SKM-1 (cell line): ENCODE data around the gene DTL.

Experiments used
- DNase-seq: peaks from one replicate; lab custom pipeline; 2025; ENCODE audit not compliant: unreplicated experiment; lab: John Stamatoyannopoulos, UW

The DTL gene

DNA sequence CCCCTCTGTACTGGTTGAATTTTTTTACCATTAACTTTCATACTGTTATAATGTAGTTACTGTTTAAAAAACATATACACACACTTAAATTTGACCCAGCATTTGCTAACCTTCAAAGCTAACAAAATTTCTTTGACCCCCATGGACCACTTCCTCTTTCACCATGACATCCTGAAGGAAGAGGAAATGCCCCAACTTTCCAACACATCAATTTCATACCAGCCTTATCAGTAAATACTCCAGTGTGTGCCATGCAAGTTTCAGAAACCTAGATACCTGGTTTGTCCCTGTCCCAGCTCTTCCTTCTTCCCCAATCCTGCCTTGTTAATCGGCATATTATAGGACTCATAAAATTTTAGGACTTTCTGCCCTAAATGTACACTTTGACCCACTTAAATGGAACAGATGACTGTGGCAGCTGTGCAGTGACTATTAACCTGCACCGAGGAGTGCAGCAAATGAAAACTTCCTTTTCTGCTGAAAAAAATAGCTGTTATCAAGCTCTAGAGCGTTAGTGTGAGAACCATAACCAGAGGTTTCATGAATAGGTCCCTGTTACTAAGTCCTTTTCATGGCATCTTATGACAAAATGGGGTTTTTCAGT lies 54.1 kb downstream of the DTL start:
- DNase-seq, result no peak

DNA sequence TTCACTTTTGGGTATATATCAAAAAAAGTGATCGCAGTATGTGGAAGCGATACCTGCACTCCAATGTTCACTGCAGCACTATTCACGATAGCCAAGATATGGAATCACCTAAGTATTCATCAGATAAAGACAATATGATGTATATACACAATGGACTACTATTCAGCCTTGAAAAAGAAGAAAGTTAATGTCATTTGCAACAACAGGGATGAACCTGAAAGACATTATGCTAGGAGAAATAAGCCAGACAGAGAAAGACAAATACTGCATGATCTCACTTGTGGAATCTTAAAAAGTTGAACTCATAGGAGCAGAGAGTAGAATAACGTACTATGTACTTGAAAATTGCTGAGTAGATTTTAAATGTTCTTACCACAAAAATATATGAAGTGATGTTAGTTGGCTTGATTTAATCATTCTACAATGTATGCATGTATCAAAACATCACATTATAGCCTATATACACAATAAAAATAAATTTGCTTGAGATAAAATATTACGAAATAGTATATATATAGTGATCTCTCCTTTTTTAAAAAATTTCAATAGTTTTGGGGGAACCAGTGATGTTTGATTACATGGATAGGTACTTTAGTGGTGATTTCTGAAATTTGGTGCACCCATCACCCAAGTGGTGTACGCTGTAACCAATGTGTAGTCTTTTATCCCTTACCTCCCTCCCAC lies 56.0 kb downstream of the DTL start:
- no peak for DNase-seq

DNA sequence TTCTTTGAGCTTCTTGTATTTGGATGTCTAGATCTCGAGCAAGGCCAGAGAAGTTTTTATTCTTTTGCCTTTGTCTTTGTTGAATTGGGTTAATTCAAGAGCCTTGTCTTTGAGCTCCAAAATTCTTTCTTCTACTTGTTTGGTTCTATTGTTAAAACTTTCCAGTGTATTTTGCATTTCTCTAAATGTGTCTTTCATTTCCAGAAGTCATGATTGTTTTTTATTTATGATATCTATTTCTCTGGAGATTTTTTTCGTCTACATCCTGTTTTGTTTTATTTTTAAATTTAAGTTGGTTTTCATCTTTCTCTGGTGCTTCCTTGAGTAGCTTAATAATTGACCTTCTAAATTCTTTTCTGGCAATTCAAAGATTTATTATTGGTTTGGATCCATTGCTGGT lies 61.8 kb downstream of the DTL start:
- no peak for DNase-seq

DNA sequence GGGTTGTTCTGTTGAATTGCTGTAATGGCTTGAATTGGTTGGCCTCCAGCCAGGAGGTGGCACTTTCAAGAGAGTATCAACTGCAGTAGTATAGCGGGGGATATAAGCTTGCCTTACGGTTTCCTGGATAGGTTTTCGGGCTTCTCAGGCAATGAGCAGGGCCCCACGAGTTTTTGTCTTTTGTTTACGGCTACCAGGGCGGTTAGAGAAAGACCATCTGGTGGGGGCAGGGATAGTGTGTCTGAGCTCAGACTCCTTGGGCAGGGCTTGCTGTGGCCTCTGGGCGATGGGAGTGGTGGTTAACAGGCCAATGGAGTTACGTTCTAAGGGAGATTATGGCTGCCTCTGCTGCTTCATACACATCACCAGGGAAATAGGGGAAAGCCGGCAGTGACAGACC lies 62.8 kb downstream of the DTL start:
- DNase-seq, result no peak

DNA sequence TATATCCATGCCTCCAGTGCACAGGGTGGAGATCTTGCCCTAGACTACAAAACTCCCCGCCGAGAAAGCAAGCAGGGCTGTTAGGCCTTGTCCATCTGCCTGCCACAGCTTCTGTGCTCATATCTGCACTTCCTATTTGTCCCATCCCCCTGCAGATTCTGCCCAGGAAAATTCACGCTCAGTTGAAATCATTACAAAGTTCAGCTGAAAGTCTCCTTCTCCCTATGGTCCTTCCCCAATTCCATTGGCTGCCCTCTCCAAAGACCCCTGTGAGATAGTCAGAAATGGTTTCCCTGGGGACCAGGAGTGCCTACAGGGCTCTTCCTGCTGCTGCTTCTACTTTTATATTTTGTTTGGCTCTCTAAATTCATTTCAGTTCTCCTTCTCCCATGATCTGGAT lies 63.2 kb downstream of the DTL start:
- DNase-seq, result no peak

DNA sequence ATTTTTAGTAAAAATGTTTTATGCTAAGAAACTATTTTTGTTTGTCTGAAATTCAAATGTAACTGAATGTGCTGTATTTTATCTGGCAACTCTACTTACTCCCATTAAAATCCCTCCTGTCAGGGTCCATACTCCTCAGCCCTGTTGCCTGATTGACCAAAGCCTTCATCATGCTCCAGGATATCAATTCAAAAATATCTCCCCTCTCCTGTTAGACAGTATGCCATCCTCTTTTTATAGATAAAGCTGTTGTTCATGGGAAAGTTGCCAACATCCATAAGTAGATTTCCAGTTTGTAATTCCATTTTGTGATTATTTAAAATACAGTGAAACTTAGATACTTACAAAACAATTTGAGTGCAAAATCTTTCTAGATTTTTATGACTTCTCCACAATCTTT lies 65.7 kb downstream of the DTL start:
- no peak for DNase-seq

DNA sequence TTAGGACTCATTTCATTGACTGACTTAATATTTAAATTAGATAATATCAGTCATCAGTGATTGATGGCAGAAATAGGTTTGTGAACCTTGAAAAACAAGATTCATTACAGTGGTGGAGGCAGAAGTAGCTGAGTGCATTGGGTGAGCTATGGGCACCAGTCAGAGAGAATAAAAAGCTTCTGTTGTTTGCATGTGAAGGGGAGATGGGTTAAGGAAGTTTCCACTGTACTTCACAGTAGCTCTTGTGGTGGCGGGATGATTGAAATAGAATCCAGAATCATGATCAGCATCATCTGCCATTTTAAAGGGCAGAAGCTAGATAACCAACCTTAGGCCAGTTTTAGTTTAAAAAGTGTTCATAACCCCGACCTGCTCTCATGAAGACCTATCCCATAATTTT lies 66.2 kb downstream of the DTL start:
- no peak for DNase-seq

DNA sequence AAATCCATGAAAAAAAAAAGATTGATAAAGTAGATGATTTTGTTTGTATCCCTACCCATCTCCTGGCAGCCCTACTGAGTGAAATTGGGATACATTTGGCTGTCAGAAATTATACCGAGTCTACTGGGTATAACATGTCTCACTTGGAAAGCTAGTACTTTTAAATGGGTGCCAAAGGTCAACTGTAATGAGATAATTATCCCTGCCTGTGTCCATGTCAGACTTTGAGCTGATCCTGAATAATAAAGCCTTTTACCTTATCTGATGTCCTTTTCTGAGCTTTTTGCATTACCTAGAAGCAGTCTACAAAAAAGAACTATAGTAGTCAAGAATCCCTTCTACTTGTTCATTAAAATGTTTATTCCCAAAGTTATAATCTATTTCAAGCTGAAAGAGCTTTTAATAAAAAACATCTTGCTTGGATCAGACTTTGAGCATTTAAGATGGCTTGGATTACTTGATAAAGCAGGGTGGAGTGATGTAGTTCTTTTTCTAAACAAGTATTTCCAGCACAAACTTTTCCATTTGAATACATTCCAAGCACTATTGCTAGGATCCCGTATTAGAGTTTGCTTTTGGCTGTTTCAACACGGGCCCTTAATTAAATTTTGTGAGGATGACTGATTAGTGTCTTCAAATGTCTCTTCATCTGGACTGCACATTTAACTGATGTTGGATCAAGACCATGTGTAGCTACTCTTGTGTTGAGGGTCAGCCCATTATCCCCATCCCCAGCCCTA lies 69.2 kb downstream of the DTL start:
- DNase-seq, result no peak

DNA sequence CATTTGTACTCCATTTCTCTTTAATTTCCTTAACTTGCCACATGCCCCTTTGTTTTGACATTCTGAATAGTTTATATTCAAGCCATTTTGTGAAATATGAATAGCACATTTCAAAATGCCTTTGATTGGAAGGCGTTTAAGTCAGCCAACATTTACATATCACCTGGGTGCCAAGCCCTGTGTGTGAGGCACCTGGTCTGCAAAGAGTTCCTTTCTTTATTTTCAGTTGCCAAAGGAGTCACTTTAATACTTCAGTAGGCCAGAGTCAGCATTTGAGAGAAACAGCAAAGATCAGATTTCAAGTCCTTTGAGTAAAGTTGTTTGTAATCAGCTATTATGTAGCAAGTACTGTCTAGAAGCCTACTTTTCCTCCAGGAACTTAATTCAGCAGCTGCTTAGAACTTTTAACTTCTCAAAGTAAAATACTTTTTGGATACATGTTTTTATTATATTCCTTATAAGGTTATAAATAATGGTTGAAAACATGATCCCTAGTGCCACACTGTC lies 70.8 kb downstream of the DTL start:
- no peak for DNase-seq

DNA sequence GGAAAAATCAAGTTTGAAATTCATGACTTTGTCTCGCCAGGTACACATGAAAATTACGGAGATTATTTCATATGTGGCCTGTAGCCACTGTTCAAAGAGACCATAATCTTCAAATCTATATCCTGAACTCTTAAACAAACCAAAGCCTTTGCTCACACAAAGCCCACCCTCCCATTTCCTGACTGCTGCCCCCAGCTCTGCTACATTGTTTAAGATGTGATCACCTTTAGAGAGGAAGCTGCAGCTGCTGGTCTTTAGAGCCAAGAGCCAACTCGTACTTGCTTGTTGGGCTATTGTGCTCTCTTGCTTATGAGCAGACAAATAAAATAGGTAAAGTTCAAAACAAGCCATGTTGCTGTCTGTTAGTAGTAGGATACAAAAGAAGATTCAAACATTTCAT lies 71.9 kb downstream of the DTL start:
- DNase-seq, result no peak

DNA sequence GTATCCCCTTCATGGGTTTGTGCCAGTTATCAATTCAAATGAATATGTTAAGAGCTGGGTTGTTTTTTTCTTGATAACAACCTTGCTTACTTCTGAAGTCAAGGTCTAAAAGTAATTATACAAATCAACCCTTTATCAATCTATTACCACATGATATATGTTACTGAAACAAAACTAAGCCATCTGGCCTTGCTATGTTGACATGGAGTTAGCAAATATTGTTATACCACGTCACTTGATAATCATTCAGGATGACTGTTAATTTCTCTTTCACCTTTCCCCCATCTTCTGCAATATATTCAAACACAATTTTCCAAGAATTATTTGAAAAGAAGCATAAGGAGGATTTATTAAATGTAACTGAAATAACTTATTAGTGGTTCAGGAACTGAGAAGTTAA lies 72.6 kb downstream of the DTL start:
- DNase-seq, result no peak

DNA sequence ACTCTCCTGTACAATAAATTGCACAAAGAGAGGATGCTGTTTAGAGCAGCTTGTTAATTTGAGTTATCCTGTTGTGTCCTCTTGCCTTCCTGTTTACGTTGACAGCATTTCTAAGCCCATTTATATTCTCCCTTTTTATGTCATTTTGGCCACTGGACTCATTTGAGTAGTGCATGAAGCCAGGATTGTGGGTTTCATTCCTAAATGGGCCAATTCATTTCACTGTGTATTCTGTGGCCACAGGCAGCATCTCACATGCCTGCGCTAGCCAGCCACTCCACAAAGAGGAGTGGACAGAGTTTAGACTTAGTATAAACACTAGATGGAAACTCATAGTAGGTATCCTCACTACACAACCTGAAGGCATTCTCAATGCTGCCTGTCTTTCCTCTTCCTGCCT lies 73.4 kb downstream of the DTL start:
- no peak for DNase-seq

DNA sequence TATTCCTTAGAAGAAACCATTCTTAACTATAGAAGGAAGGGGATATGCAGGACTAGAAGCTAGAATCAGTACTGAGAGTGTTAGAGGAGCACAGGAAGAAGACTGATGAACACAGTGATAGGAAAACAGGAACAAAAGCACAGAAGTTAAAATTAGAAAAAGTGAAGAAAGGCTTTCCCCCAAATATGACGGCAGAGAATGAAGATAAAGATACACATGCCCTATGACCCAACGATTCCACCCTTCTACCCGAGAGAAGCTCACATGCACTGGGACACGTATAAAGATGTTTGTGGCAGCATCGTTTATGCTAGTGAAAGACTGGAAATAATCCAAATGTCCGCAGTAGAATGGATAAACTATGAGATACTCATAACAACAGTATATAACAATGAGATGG lies 74.2 kb downstream of the DTL start:
- DNase-seq, result peak; percentile 88

DNA sequence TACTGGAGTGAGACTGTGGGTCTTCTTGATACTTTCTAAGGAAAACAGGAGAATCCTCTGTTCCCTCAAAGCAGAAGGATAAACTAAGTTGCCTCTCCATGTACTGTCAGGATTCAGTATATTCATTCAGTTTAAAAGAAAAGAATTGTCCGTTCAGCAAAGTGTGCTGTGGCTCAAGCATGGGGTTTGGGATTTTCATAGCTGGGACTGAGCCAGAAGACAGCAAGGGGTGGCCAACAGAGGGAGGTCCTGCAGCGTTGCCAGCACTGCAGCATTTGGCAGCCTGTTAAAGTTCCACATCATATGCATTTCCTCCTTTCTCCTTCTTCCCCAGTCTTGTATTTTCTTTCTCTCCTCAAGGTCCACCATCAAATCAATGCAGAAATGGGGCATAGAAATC lies 75.1 kb downstream of the DTL start:
- DNase-seq, result no peak

DNA sequence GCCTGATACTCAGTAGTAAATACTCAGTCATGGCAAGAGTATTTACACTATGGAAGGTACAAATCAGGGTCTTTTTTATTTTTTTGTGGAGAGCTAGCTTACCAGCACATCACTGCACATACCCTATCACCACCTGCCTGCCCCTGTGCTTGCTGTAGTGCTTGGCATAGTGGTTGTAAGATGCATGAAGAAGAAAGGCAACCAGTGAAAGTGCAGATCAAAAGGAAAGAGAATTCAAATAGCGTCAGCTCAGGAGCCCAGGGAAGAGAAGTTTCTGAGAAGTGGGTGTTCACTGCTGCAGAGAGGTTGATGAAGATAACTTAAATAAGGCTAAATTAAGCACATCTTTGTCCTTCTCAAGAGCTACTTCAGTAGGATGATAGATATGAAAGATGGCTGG lies 76.0 kb downstream of the DTL start:
- no peak for DNase-seq

DNA sequence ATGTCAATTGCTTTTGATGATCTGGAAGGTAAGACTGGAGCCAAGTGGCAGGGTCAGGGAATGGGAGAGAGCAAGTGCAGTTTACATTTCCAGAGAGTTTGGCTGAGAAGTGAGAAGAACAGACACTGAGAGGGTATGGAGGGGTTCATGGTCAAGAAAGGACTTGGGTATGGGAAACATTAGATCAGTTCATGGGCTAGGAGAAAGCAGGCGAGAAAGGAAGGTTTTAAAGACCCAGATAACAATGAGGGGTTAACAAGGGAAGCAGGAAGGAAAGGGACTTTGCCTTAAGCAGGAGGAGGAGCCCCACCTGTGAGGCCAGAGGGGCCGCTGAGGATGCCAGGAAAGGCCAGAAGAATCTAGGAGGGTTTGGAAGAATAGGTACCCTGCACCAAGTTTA lies 78.2 kb downstream of the DTL start:
- DNase-seq, result no peak

DNA sequence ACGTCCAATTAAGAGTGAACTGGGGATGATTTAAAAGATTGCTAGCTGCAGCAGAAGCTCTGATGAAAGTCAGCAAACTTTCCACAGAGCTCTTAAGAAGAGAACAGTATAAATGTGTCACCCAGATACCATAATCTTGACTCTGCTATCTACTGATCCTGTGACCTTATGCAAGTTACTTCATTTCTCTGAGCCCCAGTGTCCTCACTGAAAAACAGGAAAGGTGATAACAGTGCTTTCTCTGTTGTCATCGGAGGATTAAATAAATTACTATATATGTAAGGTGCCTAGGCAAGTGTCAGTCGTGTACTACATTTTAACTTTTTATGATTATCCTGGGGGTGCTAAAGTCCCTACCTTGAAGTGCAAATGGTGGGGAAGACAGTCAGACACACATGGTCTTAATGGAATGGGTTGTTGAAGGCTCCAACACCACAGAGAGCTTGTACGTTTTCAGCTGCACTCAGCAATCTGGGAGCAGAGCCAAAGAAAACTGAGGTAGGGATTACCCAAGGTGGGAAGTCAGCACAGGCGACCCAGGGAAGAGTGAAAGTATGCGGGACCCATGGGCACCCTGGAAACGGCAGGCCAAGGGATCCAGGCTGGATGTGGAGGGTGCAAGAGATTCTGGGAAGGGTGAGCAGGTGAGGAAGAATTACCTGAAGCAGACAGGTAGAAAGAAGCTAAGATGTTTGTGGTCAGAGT lies 82.8 kb downstream of the DTL start:
- no peak for DNase-seq

DNA sequence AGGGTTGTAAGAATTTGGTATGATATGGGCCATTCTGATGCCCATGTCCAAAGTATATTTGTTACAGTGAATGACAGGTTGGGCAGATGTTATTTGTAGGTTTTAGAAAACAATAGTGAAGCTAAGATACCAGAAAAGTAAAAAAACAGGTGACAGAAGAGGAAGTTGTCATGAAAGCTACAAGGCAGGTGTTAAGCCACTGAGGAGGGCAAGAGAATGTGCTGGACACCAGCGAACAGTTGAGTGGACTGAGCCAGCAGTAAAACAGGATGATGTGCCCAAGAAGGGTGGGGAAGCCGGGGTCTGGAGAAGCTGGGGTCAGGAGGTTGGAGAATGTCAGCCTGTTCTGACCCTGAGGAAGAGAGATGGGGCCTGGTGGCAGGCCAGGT lies 83.3 kb downstream of the DTL start:
- DNase-seq, result no peak

DNA sequence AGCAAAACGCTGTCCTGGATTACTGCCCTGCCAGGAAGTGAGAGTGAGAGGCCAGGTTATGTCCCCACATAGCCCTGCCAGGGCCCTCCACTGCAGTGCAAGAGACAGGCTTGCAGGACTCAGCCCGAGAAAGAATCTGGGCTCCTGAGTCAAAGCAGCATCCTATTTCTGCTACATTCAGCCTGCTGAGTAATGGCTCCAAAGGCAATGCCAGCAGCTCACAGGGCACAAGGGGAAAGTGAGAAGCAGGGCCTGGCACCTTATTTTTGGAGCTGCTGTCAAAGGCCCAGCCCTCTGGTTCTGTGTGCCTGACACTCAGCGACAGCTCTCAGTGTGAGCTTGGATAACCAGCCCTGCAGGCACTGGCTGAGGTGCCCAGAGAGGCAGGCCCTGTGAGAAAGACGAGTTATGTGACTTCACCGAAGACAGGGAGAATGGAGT lies 83.9 kb downstream of the DTL start:
- no peak for DNase-seq

DNA sequence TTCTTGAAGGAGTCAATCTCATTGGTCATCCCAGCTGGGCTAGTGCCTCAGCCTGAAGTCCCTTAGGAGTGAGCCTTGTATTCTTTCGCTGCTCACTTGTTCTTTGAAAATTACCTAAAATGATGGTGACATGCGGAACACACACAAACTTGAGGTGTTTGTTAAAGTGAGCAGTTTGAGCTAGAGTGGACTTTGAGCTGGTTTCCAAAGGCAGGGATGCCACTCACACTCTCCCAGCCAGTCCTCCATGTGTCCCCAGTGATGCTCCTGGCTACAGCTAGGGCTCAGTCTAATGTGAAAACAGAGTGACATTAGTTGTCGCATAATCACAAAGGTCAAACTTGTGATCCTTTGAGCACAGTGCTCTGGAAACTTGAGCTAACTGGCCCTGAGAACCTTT lies 84.3 kb downstream of the DTL start:
- no peak for DNase-seq

DNA sequence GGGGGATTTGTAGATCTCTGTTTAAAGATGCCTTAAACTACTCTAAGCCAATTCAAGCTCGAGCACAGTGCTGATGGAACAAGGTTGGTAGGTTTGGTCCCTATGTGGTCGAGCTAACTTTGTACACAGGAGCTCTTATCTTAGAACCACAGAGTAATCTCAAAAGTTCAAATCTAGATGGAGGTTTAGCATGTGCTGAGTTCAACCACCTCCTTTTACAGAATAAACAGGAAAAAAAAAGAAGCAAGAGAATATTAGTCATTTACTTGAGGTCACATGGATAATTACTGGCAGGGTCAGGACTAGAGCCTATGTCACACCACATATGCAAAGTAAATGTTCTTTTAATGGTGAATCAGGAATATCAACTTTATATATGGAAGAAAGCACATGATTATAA lies 86.2 kb downstream of the DTL start:
- DNase-seq, result no peak
